Measurements from ENCODE around the gene KRTAP5-8. TPM values are rescaled to one million over a fixed set of nuclear protein-coding genes. Genes with fewer than 3 reads are reported as not detected.
"Not testable (repeated sequence)": the region's sequence is repeated elsewhere in the genome, so short reads cannot be mapped to it uniquely, and the experiment has no call there.

Gene KRTAP5-8, protein sequence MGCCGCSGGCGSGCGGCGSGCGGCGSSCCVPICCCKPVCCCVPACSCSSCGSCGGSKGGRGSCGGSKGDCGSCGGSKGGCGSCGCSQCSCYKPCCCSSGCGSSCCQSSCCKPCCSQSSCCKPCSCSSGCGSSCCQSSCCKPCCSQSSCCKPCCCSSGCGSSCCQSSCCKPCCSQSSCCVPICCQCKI
- total RNA-seq (2021), result not detected in 2 replicates
- percentile 28 among the genes with signal in this experiment for Bru-seq, nascent RNA
- percentile 23 among the genes with signal in this experiment for BruChase-seq, experiment 1, labeled RNA remaining after a 2-hour chase
- BruChase-seq, experiment 2, labeled RNA remaining after a 6-hour chase, result percentile 26 among the genes with signal in this experiment
- long read RNA-seq, result 0 reads

DNA sequence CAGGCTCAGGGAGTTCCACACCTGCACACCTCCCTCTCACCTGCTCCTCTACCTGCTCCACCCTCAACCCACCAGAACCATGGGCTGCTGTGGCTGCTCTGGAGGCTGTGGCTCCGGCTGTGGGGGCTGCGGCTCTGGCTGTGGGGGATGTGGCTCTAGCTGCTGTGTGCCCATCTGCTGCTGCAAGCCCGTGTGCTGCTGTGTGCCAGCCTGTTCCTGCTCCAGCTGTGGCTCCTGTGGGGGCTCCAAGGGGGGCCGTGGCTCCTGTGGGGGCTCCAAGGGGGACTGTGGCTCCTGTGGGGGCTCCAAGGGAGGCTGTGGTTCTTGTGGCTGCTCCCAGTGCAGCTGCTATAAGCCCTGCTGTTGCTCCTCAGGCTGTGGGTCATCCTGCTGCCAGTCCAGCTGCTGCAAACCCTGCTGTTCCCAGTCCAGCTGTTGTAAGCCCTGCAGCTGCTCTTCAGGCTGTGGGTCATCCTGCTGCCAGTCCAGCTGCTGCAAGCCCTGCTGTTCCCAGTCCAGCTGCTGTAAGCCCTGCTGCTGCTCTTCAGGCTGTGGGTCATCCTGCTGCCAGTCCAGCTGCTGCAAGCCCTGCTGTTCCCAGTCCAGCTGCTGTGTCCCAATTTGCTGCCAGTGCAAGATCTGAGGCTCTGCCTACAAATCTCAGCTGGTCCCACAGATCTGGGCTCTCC lies at the start of gene KRTAP5-8:
Gene KRTAP5-8, plus strand, starts transcription at position 49 of the 689 bp plus-strand sequence. Its CDS starts 31 bp downstream, at position 80.
- H3K9me3 ChIP-seq (ENCODE audit: low read depth, low read length, poor library complexity, severe bottlenecking); POLR2A ChIA-PET (ENCODE audit: low non-redundant PET); BruUV-seq (replicated peaks); CTCF ChIA-PET; H3K27ac ChIP-seq (ENCODE audit: low read depth, low read length, poor library complexity, severe bottlenecking); H3K27me3 ChIP-seq (replicated peaks; ENCODE audit: insufficient read depth, low read depth, low read length, poor library complexity); H3K4me1 ChIP-seq (ENCODE audit: insufficient read depth, low read length, poor library complexity, severe bottlenecking); H3K36me3 ChIP-seq (ENCODE audit: insufficient read depth, low read length, poor library complexity, severe bottlenecking); DNase-seq (ENCODE audit: low spot score); H3K4me3 ChIP-seq (ENCODE audit: low read depth, low read length, poor library complexity, severe bottlenecking); intact Hi-C loops (cut with micrococcal nuclease; ENCODE audit: unreplicated experiment): not testable (repeated sequence)

DNA sequence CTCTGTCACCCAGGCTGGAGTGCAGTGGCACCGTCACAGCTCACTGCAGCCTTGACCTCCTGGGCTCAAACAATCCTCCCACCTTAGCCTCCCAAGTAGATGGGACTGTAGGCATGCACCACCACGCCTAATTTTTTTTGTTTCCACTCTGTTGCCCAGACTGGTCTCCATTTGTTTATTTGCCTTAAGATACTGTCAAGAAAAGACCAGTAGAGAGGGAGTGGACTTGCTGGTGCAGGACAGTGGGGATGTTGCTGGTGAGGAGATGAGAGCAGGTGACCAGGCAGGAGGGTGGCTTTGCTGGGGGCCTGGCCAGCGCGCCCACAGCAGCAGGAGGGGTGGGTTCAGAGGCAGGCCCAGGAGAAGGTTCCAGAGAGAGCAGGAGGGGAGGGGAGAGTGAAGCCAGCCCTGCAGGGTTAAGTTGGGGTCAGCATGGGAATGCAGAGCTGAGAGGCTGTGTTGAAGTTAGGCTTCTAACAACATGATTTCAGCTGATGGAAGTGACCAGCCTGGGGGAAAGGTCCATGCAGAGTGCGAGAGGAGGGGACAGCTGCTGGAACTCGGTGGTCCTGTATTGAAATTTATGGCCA lies 49.0 kb upstream of the KRTAP5-8 start:
- CTCF ChIA-PET, result no interaction called here
- no peaks in the 10 kb centered on the region for H3K9me3 ChIP-seq (ENCODE audit: low read depth, low read length, poor library complexity, severe bottlenecking)
- intact Hi-C loops (cut with micrococcal nuclease; ENCODE audit: unreplicated experiment), result no loop called here
- peaks cover 4% of the 10 kb centered on the region for H3K36me3 ChIP-seq (ENCODE audit: insufficient read depth, low read length, poor library complexity, severe bottlenecking)
- no peaks in the 10 kb centered on the region for H3K27me3 ChIP-seq (replicated peaks; ENCODE audit: insufficient read depth, low read depth, low read length, poor library complexity)
- POLR2A ChIA-PET (ENCODE audit: low non-redundant PET), result no interaction called here
- H3K4me1 ChIP-seq (ENCODE audit: insufficient read depth, low read length, poor library complexity, severe bottlenecking), result no peaks in the 10 kb centered on the region
- no TSS peak for BruUV-seq (replicated peaks)
- no peak for DNase-seq (ENCODE audit: low spot score)
- no peak overlapping the region for H3K4me3 ChIP-seq (ENCODE audit: low read depth, low read length, poor library complexity, severe bottlenecking)
- TF ChIP-seq, protein P1, sequence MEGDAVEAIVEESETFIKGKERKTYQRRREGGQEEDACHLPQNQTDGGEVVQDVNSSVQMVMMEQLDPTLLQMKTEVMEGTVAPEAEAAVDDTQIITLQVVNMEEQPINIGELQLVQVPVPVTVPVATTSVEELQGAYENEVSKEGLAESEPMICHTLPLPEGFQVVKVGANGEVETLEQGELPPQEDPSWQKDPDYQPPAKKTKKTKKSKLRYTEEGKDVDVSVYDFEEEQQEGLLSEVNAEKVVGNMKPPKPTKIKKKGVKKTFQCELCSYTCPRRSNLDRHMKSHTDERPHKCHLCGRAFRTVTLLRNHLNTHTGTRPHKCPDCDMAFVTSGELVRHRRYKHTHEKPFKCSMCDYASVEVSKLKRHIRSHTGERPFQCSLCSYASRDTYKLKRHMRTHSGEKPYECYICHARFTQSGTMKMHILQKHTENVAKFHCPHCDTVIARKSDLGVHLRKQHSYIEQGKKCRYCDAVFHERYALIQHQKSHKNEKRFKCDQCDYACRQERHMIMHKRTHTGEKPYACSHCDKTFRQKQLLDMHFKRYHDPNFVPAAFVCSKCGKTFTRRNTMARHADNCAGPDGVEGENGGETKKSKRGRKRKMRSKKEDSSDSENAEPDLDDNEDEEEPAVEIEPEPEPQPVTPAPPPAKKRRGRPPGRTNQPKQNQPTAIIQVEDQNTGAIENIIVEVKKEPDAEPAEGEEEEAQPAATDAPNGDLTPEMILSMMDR (conservative IDR thresholded peaks at IDR 0.05; ENCODE audit: low read depth, low read length), result no peak
- no peak for TF ChIP-seq EZH2 (IDR thresholded peaks at IDR 0.05; ENCODE audit: borderline replicate concordance, low read depth, low read length, poor library complexity, severe bottlenecking)
- no peak overlapping the region for H3K27ac ChIP-seq (ENCODE audit: low read depth, low read length, poor library complexity, severe bottlenecking)

DNA sequence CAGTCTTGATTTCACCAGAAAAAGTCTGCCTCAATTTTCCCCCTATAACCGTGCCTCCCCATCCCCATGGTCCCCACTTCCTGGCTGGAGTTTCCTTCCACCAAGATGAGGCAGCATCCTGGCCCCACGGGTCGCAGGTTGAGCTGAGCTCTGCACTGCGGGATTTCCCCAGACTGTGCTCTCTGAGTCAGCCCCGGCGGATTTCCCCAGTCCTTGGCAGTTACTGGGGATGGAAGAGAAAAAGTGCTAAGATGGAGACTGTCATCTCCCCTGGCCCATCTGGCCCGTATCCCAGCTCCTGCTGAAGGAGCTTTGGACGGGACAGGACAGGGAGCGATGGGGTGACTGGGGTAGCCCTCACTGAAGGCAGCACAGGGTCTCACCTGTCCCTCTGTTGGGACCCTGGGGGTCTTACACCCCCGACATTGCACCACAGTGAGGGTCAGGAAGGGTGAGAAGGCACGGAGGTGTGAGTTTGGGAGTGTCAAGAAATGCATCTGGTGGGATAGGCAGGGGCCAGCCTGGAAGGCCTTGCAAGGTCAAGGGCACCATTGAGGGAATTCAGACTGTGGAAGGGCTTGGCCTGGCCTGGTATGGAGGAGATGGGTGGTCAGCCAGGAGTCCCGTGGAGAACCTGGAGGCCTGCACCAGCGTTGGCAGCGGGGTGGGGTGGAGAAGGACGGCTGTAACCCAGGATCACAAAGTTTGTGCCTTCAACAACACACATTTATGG lies 48.3 kb upstream of the KRTAP5-8 start:
- H3K9me3 ChIP-seq (ENCODE audit: low read depth, low read length, poor library complexity, severe bottlenecking), result no peaks in the 10 kb centered on the region
- H3K27ac ChIP-seq (ENCODE audit: low read depth, low read length, poor library complexity, severe bottlenecking), result no peak overlapping the region
- H3K4me3 ChIP-seq (ENCODE audit: low read depth, low read length, poor library complexity, severe bottlenecking), result no peak overlapping the region
- DNase-seq (ENCODE audit: low spot score), result no peak
- H3K27me3 ChIP-seq (replicated peaks; ENCODE audit: insufficient read depth, low read depth, low read length, poor library complexity), result no peaks in the 10 kb centered on the region
- intact Hi-C loops (cut with micrococcal nuclease; ENCODE audit: unreplicated experiment), result no loop called here
- no TSS peak for BruUV-seq (replicated peaks)
- TF ChIP-seq, protein P1 (conservative IDR thresholded peaks at IDR 0.05; ENCODE audit: low read depth, low read length), result no peak
- TF ChIP-seq EZH2 (IDR thresholded peaks at IDR 0.05; ENCODE audit: borderline replicate concordance, low read depth, low read length, poor library complexity, severe bottlenecking), result no peak
- ChIA-PET POLR2A (ENCODE audit: low non-redundant PET) (no interaction called here), CTCF (no interaction called here)
- no peaks in the 10 kb centered on the region for H3K4me1 ChIP-seq (ENCODE audit: insufficient read depth, low read length, poor library complexity, severe bottlenecking)
- H3K36me3 ChIP-seq (ENCODE audit: insufficient read depth, low read length, poor library complexity, severe bottlenecking), result peaks cover 4% of the 10 kb centered on the region

Measured in A673 (cell line).